NCI-H524 (cell line): ENCODE results near the gene TECTA.
A peak's percentile ranks its signal among the peaks of the same experiment; 100 is the strongest.
"Not testable (repeated sequence)": the region's sequence is repeated elsewhere in the genome, so short reads cannot be mapped to it uniquely, and the experiment has no call there.

Source experiments
- DNase-seq, 2 experiments: peaks; one replicate each; lab custom pipeline; 2025; lab: John Stamatoyannopoulos, UW

Gene TECTA

GRCh38 chr11:121235057-121235456, 134.0 kb downstream of the TECTA start:
- DNase-seq: no peak

GRCh38 chr11:121236115-121237001, 135.3 kb downstream of the TECTA start:
- peak in 1 of 2 experiments; percentile 33 for DNase-seq

- not testable (repeated sequence) for DNase-seq
These were observed 136.2 kb downstream of the TECTA start for GRCh38 chr11:121237247-121237646.

GRCh38 chr11:121237686-121238658, 136.9 kb downstream of the TECTA start:
- DNase-seq: no peak

GRCh38 chr11:121238956-121239355, 137.9 kb downstream of the TECTA start:
- no peak for DNase-seq

GRCh38 chr11:121240001-121240400, 139.0 kb downstream of the TECTA start:
- peak; percentile 27 to 75 for DNase-seq

- peak in 1 of 2 experiments; percentile 25 for DNase-seq
These were observed 139.7 kb downstream of the TECTA start for GRCh38 chr11:121240650-121241303.
